Effector CD8-positive, alpha-beta T cell (primary cell): ENCODE measurements around the gene PPRC1.

ENCODE experiments used
- DNase-seq: peaks from one replicate; lab custom pipeline; 2025; lab: John Stamatoyannopoulos, UW

Gene PPRC1

DNA sequence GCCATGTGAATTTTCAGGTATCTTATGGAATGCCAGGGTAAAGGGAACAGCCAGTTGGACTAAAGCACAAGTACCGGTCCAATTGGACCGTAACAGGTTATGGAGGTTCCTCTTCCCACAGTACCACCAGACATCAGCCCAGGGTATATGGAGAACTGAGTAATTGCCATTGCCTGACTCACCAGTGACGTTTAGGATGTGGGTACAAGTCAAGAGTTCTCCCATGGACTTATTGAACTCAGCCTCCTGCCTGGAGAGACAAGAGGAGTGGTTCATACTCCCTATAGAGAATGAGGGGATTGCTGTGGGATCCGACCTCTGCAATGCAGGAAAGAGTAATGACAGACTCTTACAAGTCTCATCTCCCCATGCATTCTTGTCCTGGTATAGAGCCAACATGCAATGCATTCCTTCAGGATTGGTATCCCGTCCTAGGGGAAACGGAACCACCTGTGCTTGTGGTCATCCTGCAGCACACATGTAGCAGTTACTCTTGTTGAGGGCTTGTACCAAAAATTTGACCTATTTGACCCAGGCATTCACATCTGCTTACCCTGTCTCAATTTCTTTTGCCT is 62.5 kb downstream of the PPRC1 start:
- no peak for DNase-seq

DNA sequence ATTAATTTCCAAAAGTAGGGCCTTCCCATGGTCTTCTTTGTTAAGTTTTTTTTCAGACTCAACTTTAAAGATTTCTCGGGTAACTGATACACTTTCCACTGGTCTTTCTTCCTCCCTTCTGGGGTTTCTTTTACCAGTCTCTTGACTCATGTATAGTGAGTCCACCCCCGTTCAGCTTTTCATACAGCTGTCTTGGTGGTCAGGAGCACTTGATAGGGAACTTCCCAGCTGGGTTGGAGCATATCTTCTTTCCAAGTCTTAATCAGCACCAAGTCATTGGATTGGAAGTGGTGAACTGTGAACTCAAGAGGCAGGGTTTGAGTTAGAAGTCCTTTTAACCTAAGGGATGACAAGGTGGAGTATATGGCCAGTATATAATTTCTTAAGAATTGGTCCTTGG is 64.1 kb downstream of the PPRC1 start:
- DNase-seq, result no peak

DNA sequence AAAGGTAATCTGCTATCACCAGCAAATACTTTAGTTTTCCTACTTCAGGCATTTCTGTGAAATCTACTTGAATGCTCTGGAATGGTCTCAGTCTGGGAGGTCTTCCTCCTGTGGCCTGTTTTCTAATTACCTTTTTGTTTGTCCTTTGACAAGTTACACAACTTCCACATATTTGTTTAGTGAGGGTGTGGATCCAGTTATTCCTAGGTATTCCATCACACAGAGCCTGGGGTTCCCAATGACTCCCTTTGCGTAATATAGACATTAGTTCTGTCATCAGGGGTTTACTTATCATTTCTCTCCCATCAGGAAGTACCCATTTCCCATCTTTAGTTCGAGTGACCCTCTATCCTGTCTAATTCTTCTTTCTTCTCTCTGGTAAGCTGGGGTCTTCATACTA is 65.2 kb downstream of the PPRC1 start:
- no peak for DNase-seq
